ENCODE measurements around the gene SMG7.

The SMG7 gene

GRCh38 chr1:183544598-183545297, 72.4 kb downstream of the SMG7 start:
- Histone ChIP-seq H3K4me1 (ENCODE audit: control insufficient read depth, insufficient read depth, low read length) (no peaks in the 10 kb centered on the region), H3K9me3 (ENCODE audit: control insufficient read depth, insufficient read depth, low read depth, low read length) (no peaks in the 10 kb centered on the region), H3K4me3 (ENCODE audit: low read depth, low read length) (no peak overlapping the region), H3K36me3 (ENCODE audit: control insufficient read depth in 2 of 2, insufficient read depth in 1 of 2, low read length in 2 of 2) (peaks cover 32 to 78% of the 10 kb centered on the region in 2 experiments), H3K27ac (ENCODE audit: extremely low read depth, low read depth, low read length) (no peak overlapping the region)
- POLR2A ChIA-PET: no interaction called here
- CTCF ChIA-PET: interaction anchor here (0.7 to 1.0 kb wide), 2 partner anchors 62 to 76 kb away, joined by 3 read pairs; no protein-coding TSS in a partner anchor
- no peak for TF ChIP-seq ZNF140 (tag by site-specific recombination; IDR thresholded peaks at IDR 0.05)
- no peak for TF ChIP-seq ZNF530 (tag by site-specific recombination; IDR thresholded peaks at IDR 0.05; ENCODE audit: low read depth)
- TF ChIP-seq ZNF677 (tag by site-specific recombination; IDR thresholded peaks at IDR 0.05): no peak
- TF ChIP-seq ZNF510 (tag by site-specific recombination; IDR thresholded peaks at IDR 0.05; ENCODE audit: insufficient replicate concordance): no peak
- TF ChIP-seq ZNF174 (tag by site-specific recombination; IDR thresholded peaks at IDR 0.05): no peak
- TF ChIP-seq ZNF768 (tag by site-specific recombination; IDR thresholded peaks at IDR 0.05): no peak
- no peak for TF ChIP-seq ZNF571 (tag by site-specific recombination; IDR thresholded peaks at IDR 0.05)
- TF ChIP-seq ZNF513 (tag by site-specific recombination; IDR thresholded peaks at IDR 0.05): no peak
- no peak for TF ChIP-seq ZNF473 (tag by site-specific recombination; IDR thresholded peaks at IDR 0.05)
- no peak for TF ChIP-seq YY1 (tag by site-specific recombination; IDR thresholded peaks at IDR 0.05)
- TF ChIP-seq ZNF596 (tag by site-specific recombination; IDR thresholded peaks at IDR 0.05): no peak
- no peak for TF ChIP-seq ZNF398 (tag by site-specific recombination; IDR thresholded peaks at IDR 0.05)
- no peak for TF ChIP-seq ZNF239 (tag by site-specific recombination; IDR thresholded peaks at IDR 0.05)
- no peak for TF ChIP-seq ZNF23 (tag by site-specific recombination; IDR thresholded peaks at IDR 0.05; ENCODE audit: borderline replicate concordance)
- no peak for TF ChIP-seq SP2 (tag by site-specific recombination; IDR thresholded peaks at IDR 0.05)
- TF ChIP-seq ZNF707 (tag by site-specific recombination; IDR thresholded peaks at IDR 0.05): no peak

- TF ChIP-seq ZNF645 (tag by site-specific recombination; IDR thresholded peaks at IDR 0.05) (no peak), ZNF626 (tag by site-specific recombination; IDR thresholded peaks at IDR 0.05) (no peak), KLF8 (tag by site-specific recombination; IDR thresholded peaks at IDR 0.05) (no peak), ZNF394 (tag by site-specific recombination; IDR thresholded peaks at IDR 0.05; ENCODE audit: borderline replicate concordance) (no peak), EGR2 (tag by site-specific recombination; IDR thresholded peaks at IDR 0.05; ENCODE audit: low read depth) (no peak), PRDM4 (tag by site-specific recombination; IDR thresholded peaks at IDR 0.05) (no peak), ZNF202 (tag by site-specific recombination; IDR thresholded peaks at IDR 0.05; ENCODE audit: borderline replicate concordance) (no peak), REPIN1 (tag by site-specific recombination; IDR thresholded peaks at IDR 0.05; ENCODE audit: low read depth) (no peak), ZNF791 (tag by site-specific recombination; IDR thresholded peaks at IDR 0.05) (no peak)
- Histone ChIP-seq H3K36me3 (ENCODE audit: control insufficient read depth in 2 of 2, insufficient read depth in 1 of 2, low read length in 2 of 2) (peaks cover 34 to 82% of the 10 kb centered on the region in 2 experiments), H3K27ac (ENCODE audit: extremely low read depth, low read depth, low read length) (no peak overlapping the region), H3K4me3 (ENCODE audit: low read depth, low read length) (no peak overlapping the region), H3K4me1 (ENCODE audit: control insufficient read depth, insufficient read depth, low read length) (no peaks in the 10 kb centered on the region), H3K9me3 (ENCODE audit: control insufficient read depth, insufficient read depth, low read depth, low read length) (no peaks in the 10 kb centered on the region)
- ChIA-PET POLR2A (no interaction called here), CTCF (no interaction called here)
Observed at GRCh38 chr1:183546427-183546826, 74.1 kb downstream of the SMG7 start.

All from HEK293 (cell line).